ENCODE data around the gene GK.

DNA sequence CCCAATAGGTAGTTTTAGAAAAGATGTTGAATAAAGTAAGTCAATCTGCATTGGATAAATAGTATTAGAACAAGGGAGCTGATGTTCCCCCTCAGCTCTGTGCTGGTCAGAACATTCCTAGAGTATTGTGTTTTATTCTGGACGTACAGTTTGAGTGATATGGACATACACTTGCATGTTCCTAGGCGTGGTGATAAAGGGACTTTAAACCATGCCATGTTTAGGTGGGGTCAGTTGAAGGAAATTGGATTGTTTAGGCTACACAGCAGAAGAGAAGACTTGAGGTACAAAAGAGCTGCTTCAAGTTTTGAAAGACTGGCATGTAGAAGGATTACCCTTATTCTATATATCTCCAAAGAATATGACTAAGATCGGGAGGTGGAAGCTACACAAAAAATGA is 21.6 kb downstream of the GK start:
- no peak for TF ChIP-seq EZH2 (IDR thresholded peaks at IDR 0.05; ENCODE audit: low read length)
- no peak for TF ChIP-seq CTCF (optimal IDR thresholded peaks at IDR 0.05 in 1 of 3, IDR thresholded peaks at IDR 0.05 in 1 of 3, conservative IDR thresholded peaks at IDR 0.05 in 1 of 3; ENCODE audit: extremely low read depth in 1 of 3, insufficient read depth in 2 of 3, low read length in 3 of 3)

Data from keratinocyte (primary cell).